Measurements from ENCODE around the gene RAET1G.
A peak's percentile ranks its signal among the peaks of the same experiment; 100 is the strongest.
"Not testable (repeated sequence)": the region's sequence is repeated elsewhere in the genome, so short reads cannot be mapped to it uniquely, and the experiment has no call there.

The RAET1G gene

GRCh38 chr6:149924933-149925252, 2.0 kb upstream of the RAET1G start:
- no peak for DNase-seq (ENCODE audit: low read depth)
- no peak for TF ChIP-seq CTCF (conservative IDR thresholded peaks at IDR 0.05; ENCODE audit: control insufficient read depth, insufficient read depth, low read depth, low read length)
- H3K4me3 ChIP-seq (ENCODE audit: control insufficient read depth, low read depth, low read length) = no peak overlapping the region

- no peak for DNase-seq (ENCODE audit: low read depth)
- no peak overlapping the region for H3K4me3 ChIP-seq (ENCODE audit: control insufficient read depth, low read depth, low read length)
- no peak for TF ChIP-seq CTCF (conservative IDR thresholded peaks at IDR 0.05; ENCODE audit: control insufficient read depth, insufficient read depth, low read depth, low read length)
Measured at GRCh38 chr6:149924206-149924932, 1.4 kb upstream of the RAET1G start.

GRCh38 chr6:149923327-149923986, 536 bp upstream of the RAET1G start:
- peak overlapping the region; percentile 62 for H3K4me3 ChIP-seq (ENCODE audit: control insufficient read depth, low read depth, low read length)
- TF ChIP-seq CTCF (conservative IDR thresholded peaks at IDR 0.05; ENCODE audit: control insufficient read depth, insufficient read depth, low read depth, low read length) = no peak
- DNase-seq (ENCODE audit: low read depth) = no peak

DNA sequence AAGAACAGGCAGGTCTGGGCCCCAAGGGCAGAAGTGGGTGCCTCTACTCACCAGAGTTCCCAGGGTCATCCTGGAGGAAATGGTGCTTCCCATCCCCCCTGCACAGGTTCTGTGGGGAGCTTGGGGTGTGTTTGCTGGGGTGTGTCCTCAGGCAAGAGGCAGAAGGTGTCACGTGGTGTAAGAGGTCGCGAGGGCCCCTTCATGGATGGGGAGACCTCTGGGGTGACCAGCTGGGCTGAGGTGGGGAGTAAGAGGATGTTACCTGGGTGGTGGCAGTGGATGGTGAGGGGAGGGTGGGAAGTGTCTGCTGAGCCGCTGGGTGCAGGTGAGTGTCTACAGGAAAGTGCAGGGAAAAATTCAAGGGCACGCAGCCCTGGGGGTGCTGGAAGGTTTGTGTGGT, 830 bp downstream of the RAET1G start:
- H3K4me3 ChIP-seq (ENCODE audit: control insufficient read depth, low read depth, low read length); DNase-seq (ENCODE audit: low read depth): not testable (repeated sequence)

DNA sequence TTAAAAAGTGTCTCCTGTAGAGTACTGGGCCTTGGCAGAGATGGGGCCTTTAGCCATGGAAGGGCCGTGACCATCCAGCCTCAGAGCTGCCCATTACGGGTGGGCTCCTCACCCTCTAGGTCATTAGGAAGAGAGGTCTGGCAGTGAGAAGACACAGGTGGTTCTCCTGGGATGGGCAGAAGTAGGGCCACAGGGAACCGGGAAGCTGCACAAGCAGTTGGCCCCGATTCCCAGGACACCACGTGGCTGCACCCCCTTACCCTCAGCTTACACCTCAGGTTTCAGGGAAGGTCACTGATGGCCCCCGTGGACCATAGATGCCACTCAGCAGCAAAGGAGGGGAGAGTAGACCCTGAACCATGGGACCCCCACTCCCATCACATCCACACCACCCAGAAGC, 1.6 kb downstream of the RAET1G start:
- no peak for TF ChIP-seq CTCF (conservative IDR thresholded peaks at IDR 0.05; ENCODE audit: control insufficient read depth, insufficient read depth, low read depth, low read length)
- DNase-seq (ENCODE audit: low read depth) = no peak
- no peak overlapping the region for H3K4me3 ChIP-seq (ENCODE audit: control insufficient read depth, low read depth, low read length)

DNA sequence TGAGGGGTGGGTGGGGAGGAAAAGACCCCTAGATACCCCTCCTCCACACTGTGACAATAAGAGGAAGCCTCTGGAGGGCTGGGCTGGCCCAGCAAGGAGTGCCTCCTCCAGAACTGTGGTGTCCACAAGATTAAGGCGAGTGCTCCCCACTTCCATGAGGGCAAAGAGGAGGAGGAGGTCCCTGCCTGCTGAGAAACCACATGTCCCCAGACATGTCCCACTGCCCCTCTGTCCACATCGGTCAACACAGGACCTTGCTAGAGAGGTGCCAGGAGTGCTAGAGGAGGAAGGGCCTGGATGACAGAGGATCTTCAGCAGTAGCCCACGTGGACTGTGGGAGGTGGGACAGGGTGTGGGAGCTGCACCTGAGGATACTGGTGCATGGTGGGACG, 3.1 kb downstream of the RAET1G start:
- no peak overlapping the region for H3K4me3 ChIP-seq (ENCODE audit: control insufficient read depth, low read depth, low read length)
- no peak for TF ChIP-seq CTCF (conservative IDR thresholded peaks at IDR 0.05; ENCODE audit: control insufficient read depth, insufficient read depth, low read depth, low read length)
- DNase-seq (ENCODE audit: low read depth) = no peak

- DNase-seq (ENCODE audit: low read depth); H3K4me3 ChIP-seq (ENCODE audit: control insufficient read depth, low read depth, low read length): not testable (repeated sequence)
Measured at GRCh38 chr6:149919126-149919833, 3.6 kb downstream of the RAET1G start.
